Raji (cell line): Measurements from ENCODE around the gene CCDC102A.

Experiments
- POLR2A ChIP-seq: IDR thresholded peaks from 2 replicates; pipeline ENCODE4 v1.6.1; 2011; ENCODE audit warnings: low read depth, low read length, control low read depth; ENCODE audit not compliant: insufficient read depth

CCDC102A gene

GRCh38 chr16:57536306-57537193 lies at the start of gene CCDC102A:
Gene CCDC102A, minus strand, starts transcription at chr16:57536571. Its CDS starts 7,394 bp downstream, at chr16:57529177.
- TF ChIP-seq POLR2A: peak; percentile 34

GRCh38 chr16:57585051-57585687 lies 48.8 kb upstream of the CCDC102A start:
- no peak for TF ChIP-seq POLR2A

GRCh38 chr16:57579361-57579665 lies 42.9 kb upstream of the CCDC102A start:
- TF ChIP-seq POLR2A: no peak

- no peak for TF ChIP-seq POLR2A
Observed at GRCh38 chr16:57578521-57579360, 42.4 kb upstream of the CCDC102A start.

DNA sequence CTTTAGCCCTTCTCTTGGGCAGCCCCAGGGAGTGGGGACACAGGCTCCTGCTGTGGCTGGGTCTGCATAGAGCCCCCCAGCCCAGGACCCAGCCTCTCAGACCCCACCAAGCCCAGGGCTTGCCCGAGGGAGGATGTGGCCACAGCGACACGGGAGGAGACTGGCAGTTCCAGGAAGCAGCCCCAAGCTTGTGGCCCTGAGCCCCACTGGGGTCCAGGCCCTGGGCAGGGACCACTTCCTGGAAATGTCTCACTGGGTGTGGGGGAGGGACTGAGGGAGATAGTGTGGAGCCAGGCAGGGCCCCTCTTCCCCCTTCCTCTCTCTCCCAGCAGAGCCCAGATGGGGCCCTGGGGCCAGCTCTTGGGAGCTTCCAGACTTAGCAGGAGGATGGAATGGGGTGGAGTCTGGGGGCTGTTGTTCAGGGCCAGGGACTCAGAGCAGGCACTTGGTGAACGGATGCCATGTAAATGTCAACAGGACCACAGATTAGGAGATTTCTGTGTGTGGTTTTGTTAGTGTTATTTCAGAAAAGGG lies 41.4 kb upstream of the CCDC102A start:
- no peak for TF ChIP-seq POLR2A

- no peak for TF ChIP-seq POLR2A
Observed at GRCh38 chr16:57577214-57577613, 40.8 kb upstream of the CCDC102A start.

- TF ChIP-seq POLR2A: no peak
Observed at GRCh38 chr16:57576429-57576870, 40.1 kb upstream of the CCDC102A start.

DNA sequence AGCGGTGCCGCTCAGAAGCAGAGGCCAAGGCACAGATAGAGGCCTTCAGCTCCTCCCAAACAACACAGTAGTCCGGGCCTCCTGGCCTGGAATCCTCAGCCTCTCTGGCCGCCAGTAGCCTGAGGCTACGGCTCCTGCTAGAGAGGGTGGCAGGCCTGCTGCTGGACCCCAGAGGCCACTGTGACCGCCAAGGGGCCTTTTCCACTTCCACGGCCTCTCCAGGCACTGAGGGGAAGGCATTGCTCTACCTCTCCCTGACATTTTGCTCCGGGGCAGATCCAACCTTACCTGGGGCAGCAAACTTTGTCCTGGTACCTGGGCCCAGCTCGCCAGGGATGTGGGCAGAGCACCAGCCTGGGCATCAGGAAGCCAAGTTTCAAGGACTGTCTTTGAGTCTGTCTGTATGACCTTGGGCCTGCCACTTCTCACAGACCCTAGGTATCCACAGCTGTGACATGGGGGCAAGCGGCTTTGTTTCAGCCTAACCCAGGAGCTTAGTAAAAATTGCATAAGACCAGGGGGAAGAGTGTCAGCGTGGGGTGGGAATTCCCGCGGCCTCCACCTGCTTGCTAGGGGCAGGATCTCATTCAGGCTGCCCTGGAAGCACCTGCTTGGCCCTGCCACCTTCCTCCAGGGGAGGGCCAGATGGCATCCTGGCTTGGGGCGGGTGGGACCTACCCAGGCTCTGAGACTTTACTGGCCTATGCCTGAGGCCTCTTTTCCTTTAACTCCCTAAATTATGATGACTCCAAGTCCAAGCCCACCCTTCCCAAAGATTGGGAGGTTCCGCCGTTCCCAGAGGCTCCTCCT lies 39.3 kb upstream of the CCDC102A start:
- TF ChIP-seq POLR2A: no peak

DNA sequence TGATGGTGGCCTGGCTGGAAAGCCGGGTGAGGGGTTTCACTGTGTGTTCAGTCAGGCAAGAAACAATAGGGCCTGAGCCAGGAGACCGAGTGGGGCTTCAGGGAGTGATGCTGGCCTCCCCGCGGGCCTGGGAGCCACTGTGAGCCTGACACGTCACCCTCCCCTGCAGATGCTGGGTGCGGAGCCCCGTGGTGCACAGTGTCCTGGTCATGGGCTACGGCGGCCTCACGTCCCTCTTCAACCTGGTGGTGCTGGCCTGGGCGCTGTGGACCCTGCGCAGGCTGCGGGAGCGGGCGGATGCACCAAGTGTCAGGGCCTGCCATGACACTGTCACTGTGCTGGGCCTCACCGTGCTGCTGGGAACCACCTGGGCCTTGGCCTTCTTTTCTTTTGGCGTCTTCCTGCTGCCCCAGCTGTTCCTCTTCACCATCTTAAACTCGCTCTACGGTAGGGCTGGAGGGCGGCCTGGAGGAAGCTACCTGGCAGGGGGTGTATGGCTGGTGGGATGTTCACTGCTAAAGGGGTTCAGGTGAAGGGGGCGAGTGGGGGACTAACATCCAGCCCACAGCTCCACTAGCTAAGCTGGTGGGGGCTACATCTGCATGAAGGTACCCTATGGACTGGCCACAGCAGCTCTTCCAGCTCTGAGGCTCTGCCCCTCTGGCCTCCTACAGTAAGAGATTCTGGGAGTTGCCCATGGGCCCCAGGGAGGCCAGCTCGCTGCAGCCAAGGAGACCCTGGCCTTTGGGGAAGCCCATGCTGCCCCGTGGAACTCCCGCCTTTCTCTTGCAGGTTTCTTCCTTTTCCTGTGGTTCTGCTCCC lies 38.5 kb upstream of the CCDC102A start:
- no peak for TF ChIP-seq POLR2A

GRCh38 chr16:57574086-57574485 lies 37.7 kb upstream of the CCDC102A start:
- no peak for TF ChIP-seq POLR2A

- TF ChIP-seq POLR2A: no peak
Observed at GRCh38 chr16:57572978-57573728, 36.8 kb upstream of the CCDC102A start.

DNA sequence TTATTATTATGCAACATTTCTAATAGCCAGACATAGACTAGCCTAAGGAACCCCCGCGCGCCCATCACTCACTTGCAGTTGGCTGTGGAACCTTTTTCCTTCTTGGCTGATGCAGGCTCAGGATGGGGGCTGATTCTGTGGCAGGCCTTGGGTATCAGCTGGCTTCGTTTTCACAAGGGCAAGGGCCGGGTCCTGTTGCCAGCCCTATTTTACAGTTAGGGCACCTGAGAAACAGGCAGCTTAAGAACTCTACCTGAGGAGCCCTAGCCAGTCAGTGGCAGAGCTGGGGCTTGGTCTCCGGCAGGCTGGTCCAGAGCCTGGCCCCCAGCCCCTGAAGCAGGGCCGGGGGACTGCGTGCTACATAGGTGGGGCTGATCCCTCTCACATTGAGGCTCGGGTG lies 34.7 kb upstream of the CCDC102A start:
- no peak for TF ChIP-seq POLR2A
